ENCODE data around the gene MSI2. TPM values are rescaled to one million over a fixed set of nuclear protein-coding genes. Genes with fewer than 3 reads are reported as not detected.

Gene MSI2
- total and polyA plus RNA-seq, 9 of the 15 experiments (the other 6 are each of a cell fraction or from before 2014, with no cell fraction given) = 4.6 to 61.8 (median 42.4) TPM

DNA sequence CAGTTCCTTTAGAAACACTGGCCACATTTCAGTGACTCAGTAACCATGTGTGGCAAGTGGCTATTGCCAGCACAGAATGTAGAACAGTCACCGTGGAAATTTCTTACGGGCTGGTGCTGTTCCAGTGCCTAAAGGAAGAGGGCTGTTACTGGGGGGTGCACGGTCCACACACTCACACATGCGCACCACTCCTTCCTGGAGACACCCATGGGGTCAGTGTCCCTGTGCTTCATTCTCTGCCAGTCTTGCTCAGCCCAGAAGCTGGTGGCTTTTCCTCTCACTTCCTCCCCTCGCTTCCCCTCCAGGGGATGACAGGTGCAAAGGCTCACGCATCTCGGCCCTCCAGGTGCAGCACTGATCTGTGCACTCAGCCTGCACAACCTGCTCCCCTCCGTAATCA lies 373.1 kb downstream of the MSI2 start (continued):
- TF ChIP-seq, protein P1, sequence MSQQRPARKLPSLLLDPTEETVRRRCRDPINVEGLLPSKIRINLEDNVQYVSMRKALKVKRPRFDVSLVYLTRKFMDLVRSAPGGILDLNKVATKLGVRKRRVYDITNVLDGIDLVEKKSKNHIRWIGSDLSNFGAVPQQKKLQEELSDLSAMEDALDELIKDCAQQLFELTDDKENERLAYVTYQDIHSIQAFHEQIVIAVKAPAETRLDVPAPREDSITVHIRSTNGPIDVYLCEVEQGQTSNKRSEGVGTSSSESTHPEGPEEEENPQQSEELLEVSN (IDR thresholded peaks at IDR 0.05; ENCODE audit: borderline replicate concordance in 1 of 2, extremely low read depth in 1 of 2, insufficient read depth in 1 of 2, insufficient read length in 1 of 2, low read depth in 1 of 2, low read length in 1 of 2, poor library complexity in 1 of 2, severe bottlenecking in 1 of 2) = no peak
- TF ChIP-seq, protein P2, sequence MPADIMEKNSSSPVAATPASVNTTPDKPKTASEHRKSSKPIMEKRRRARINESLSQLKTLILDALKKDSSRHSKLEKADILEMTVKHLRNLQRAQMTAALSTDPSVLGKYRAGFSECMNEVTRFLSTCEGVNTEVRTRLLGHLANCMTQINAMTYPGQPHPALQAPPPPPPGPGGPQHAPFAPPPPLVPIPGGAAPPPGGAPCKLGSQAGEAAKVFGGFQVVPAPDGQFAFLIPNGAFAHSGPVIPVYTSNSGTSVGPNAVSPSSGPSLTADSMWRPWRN (IDR thresholded peaks at IDR 0.05; ENCODE audit: low read depth) = no peak
- TF ChIP-seq OTX1 (CRISPR knock-in tag; IDR thresholded peaks at IDR 0.05) (no peak), NFIX (CRISPR knock-in tag; IDR thresholded peaks at IDR 0.05; ENCODE audit: low read depth) (no peak), TEAD4 (IDR thresholded peaks at IDR 0.05; ENCODE audit: low read length) (no peak), TEAD4 (CRISPR knock-in tag; IDR thresholded peaks at IDR 0.05; ENCODE audit: borderline replicate concordance) (no peak)

DNA sequence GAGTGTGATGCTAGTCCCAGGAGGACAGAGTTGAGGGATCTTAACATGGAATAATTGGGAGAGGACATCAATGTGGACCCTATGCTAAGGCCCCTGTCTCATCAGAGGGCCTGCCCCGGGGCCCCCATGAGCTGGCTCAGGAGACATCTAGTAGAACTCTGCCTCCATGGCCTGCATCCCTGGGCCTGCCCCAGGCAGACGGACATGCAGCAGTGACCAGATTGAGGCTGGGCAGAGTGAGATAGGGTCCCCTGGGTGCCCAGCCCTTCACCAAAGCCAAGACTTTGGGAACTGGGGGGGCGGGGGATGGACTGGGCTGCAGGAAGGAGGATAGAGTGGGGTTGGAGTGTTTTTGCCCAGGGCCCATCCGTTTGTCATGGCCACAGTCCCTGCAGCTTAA lies 373.6 kb downstream of the MSI2 start:
- no peaks in the 10 kb centered on the region for H4K20me1 ChIP-seq (replicated peaks; ENCODE audit: control insufficient read depth, insufficient read depth, low read length)
- H3K4me1 ChIP-seq (replicated peaks in 1 of 2; ENCODE audit: control insufficient read depth in 2 of 2, insufficient read depth in 2 of 2, low read length in 2 of 2) = no peaks in the 10 kb centered on the region
- no peaks in the 10 kb centered on the region for H3K9me3 ChIP-seq (replicated peaks; ENCODE audit: control insufficient read depth, insufficient read depth, low read depth, low read length)
- 75% methylated on average over 3 of the region's 4 CpGs for WGBS (ENCODE audit: insufficient coverage, low coverage, missing lambda C conversion rate)
- no peak overlapping the region for H3K4me3 ChIP-seq
- DNase-seq (ENCODE audit: extremely low read depth in 1 of 4, low spot score in 3 of 4) (no peak), FAIRE-seq (no peak), ATAC-seq (no peak)
- in situ Hi-C loops (cut with MboI) (no loop called here), intact Hi-C loops (cut with micrococcal nuclease) (no loop called here)
- H3K27ac ChIP-seq (ENCODE audit: extremely low read depth, low read depth, low read length) = no peak overlapping the region
- H3K36me3 ChIP-seq (ENCODE audit: control insufficient read depth, insufficient read depth, low read length) = peaks cover 9% of the 10 kb centered on the region; the same call in 1 of the 3 replicates
- TF ChIP-seq NFIC (IDR thresholded peaks at IDR 0.05) = no peak
- TF ChIP-seq SOX6 (IDR thresholded peaks at IDR 0.05) = no peak
- TF ChIP-seq FOXP1 (CRISPR knock-in tag; IDR thresholded peaks at IDR 0.05) = no peak
- H2AFZ ChIP-seq (ENCODE audit: low read depth, low read length) = no peak overlapping the region
- ChIA-PET CTCF (ENCODE audit: low intra/inter-chr PET ratio) (no interaction called here), POLR2A (no interaction called here)
- BruUV-seq (replicated peaks) = no TSS peak
- H3K9me1 ChIP-seq (ENCODE audit: control insufficient read depth, insufficient read depth, low read length) = no peaks in the 10 kb centered on the region
- H3K9ac ChIP-seq (ENCODE audit: insufficient read depth in 1 of 2, low read depth in 2 of 2, low read length in 2 of 2) = no peak overlapping the region
- no peaks in the 10 kb centered on the region for H3K79me2 ChIP-seq (ENCODE audit: control insufficient read depth, insufficient read depth, low read length)
- H3K27me3 ChIP-seq (ENCODE audit: control insufficient read depth in 2 of 2, insufficient read depth in 2 of 2, low read length in 2 of 2) = no peaks in the 10 kb centered on the region
- H3K4me2 ChIP-seq (ENCODE audit: insufficient read depth, low read length) = no peak overlapping the region

Data from K562 (cell line).